Liver (tissue), 9 donors: ENCODE measurements around the gene ZMYND8. TPM values are rescaled to one million over a fixed set of nuclear protein-coding genes. Genes with fewer than 3 reads are reported as not detected.
"Not testable (repeated sequence)": the region's sequence is repeated elsewhere in the genome, so short reads cannot be mapped to it uniquely, and the experiment has no call there.

Source experiments
- DNase-seq: peaks from one replicate; pipeline ENCODE4 v3.0.0-alpha.2; 2017; ENCODE audit warnings: low spot score
- H3K27ac ChIP-seq, 2 donors: one replicate each; pipeline ENCODE4 v1.7.0; 2013; ENCODE audit warnings: inconsistent platforms in 2 of 2, low read length in 2 of 2, control low read depth in 1 of 2, low read depth in 1 of 2, mild to moderate bottlenecking in 1 of 2
- H3K27me3 ChIP-seq, 4 donors: one replicate each; pipeline versions ENCODE4 v1.6.1 to v1.7.0; 2013; ENCODE audit warnings: low read length in 3 of 4, inconsistent platforms in 1 of 4, mild to moderate bottlenecking in 1 of 4, moderate library complexity in 1 of 4; ENCODE audit not compliant: control insufficient read depth in 4 of 4, insufficient read depth in 4 of 4
- H3K36me3 ChIP-seq, 4 donors: one replicate each; pipeline versions ENCODE4 v1.6.1 to v1.7.0; 2013; ENCODE audit warnings: low read length in 3 of 4, mild to moderate bottlenecking in 3 of 4, low read depth in 1 of 4, moderate library complexity in 1 of 4; ENCODE audit not compliant: control insufficient read depth in 4 of 4, insufficient read depth in 3 of 4
- H3K4me1 ChIP-seq, 4 donors: one replicate each; pipeline versions ENCODE4 v1.6.1 to v1.7.0; 2013; ENCODE audit warnings: low read length in 3 of 4, mild to moderate bottlenecking in 3 of 4, moderate library complexity in 1 of 4; ENCODE audit not compliant: control insufficient read depth in 4 of 4, insufficient read depth in 4 of 4
- H3K4me3 ChIP-seq, 3 donors: one replicate each; pipeline versions ENCODE4 v1.6.1 to v1.7.0; 2013; ENCODE audit warnings: low read length in 3 of 3, control low read depth in 1 of 3, low read depth in 1 of 3, mild to moderate bottlenecking in 1 of 3
- H3K9ac ChIP-seq, 2 donors: one replicate each; pipeline ENCODE4 v1.7.0; 2013; ENCODE audit warnings: low read length in 2 of 2, mild to moderate bottlenecking in 2 of 2, moderate library complexity in 2 of 2, control low read depth in 1 of 2, low read depth in 1 of 2
- H3K9me3 ChIP-seq, 4 donors: one replicate each; pipeline versions ENCODE4 v1.6.1 to v1.7.0; 2013; ENCODE audit warnings: low read length in 3 of 4; ENCODE audit not compliant: control insufficient read depth in 4 of 4
- EGR1 ChIP-seq, 2 donors: IDR thresholded peaks; 2 replicates each; pipeline ENCODE4 v1.6.1; 2016 to 2018; ENCODE audit warnings: antibody characterized with exemption in 2 of 2, low read depth in 2 of 2
- FOXA1 ChIP-seq: IDR thresholded peaks from 2 replicates; pipeline ENCODE4 v1.6.1; 2016; ENCODE audit warnings: antibody characterized with exemption
- FOXA2 ChIP-seq: IDR thresholded peaks from 2 replicates; pipeline ENCODE4 v1.6.1; 2016; ENCODE audit warnings: antibody characterized with exemption
- GABPA ChIP-seq, 2 donors: IDR thresholded peaks in 1 of 2; conservative IDR thresholded peaks in 1 of 2; 2 replicates each; pipeline ENCODE4 v1.6.1; 2016; ENCODE audit warnings: antibody characterized with exemption in 2 of 2, mild to moderate bottlenecking in 1 of 2, moderate library complexity in 1 of 2
- HNF4A ChIP-seq, 2 donors: conservative IDR thresholded peaks; 2 replicates each; pipeline ENCODE4 v1.6.1; 2016; ENCODE audit warnings: antibody characterized with exemption in 2 of 2, mild to moderate bottlenecking in 2 of 2
- HNF4G ChIP-seq: IDR thresholded peaks from 2 replicates; pipeline ENCODE4 v1.6.1; 2016; ENCODE audit warnings: antibody characterized with exemption
- JUND ChIP-seq, 2 donors: IDR thresholded peaks; 2 replicates each; pipeline ENCODE4 v1.6.1; 2016; ENCODE audit warnings: antibody characterized with exemption in 2 of 2
- RAD21 ChIP-seq, 2 donors: IDR thresholded peaks; 2 replicates each; pipeline ENCODE4 v1.6.1; 2016; ENCODE audit warnings: antibody characterized with exemption in 2 of 2, mild to moderate bottlenecking in 2 of 2
- REST ChIP-seq: IDR thresholded peaks from 2 replicates; pipeline ENCODE4 v1.6.1; 2016; ENCODE audit warnings: antibody characterized with exemption, mild to moderate bottlenecking
- RXRA ChIP-seq, 2 donors: IDR thresholded peaks; 2 replicates each; pipeline ENCODE4 v1.6.1; 2017 to 2018; ENCODE audit warnings: antibody characterized with exemption in 2 of 2, mild to moderate bottlenecking in 1 of 2
- SP1 ChIP-seq: IDR thresholded peaks from 2 replicates; pipeline ENCODE4 v1.6.1; 2018; ENCODE audit warnings: antibody characterized with exemption, mild to moderate bottlenecking
- TAF1 ChIP-seq: conservative IDR thresholded peaks from 2 replicates; pipeline ENCODE4 v1.6.1; 2016; ENCODE audit warnings: antibody characterized with exemption, mild to moderate bottlenecking
- ZBTB33 ChIP-seq: IDR thresholded peaks from 2 replicates; pipeline ENCODE4 v1.6.1; 2016; ENCODE audit warnings: antibody characterized with exemption
- WGBS: extraction: QIAGEN DNeasy Blood & Tissue Kit; methylation state at CpG from one replicate; pipeline ENCODE4 v1.1.7; 2013; 5-methylcytosine and 5-hydroxymethylcytosine counted together
- polyA plus RNA-seq, 2 donors: library from polyadenylated mRNA; stranded (reverse) in 1 of 2; unstranded in 1 of 2; fragments of 200-250 nt in 1 of 2; fragments of >200 nt in 1 of 2; fragmentation: Nextera tagmentation in 1 of 2; extraction: Ambion mirVana in 1 of 2; gene quantifications; one replicate each; pipeline versions ENCODE4 v1.2.1 to v1.2.3, GENCODE V29; 2013 to 2015
- total RNA-seq, 2 donors: library from RNA; depleted of rRNA; stranded (reverse); fragments of >200 nt; gene quantifications; one replicate each; pipeline ENCODE4 v1.2.3, GENCODE V29; 2014
- TF ChIP-seq, protein P1 (sequence below): IDR thresholded peaks from 2 replicates; pipeline ENCODE4 v1.6.1; 2016; ENCODE audit warnings: antibody characterized with exemption
- TF ChIP-seq, protein P2 (sequence below): fragments of 150-350 bp; IDR thresholded peaks from 2 replicates; pipeline ENCODE4 v1.5.1; 2017; ENCODE audit warnings: improper control_type of control experiment, low read depth, low read length; ENCODE audit not compliant: missing input control
- TF ChIP-seq, protein P3 (sequence below): IDR thresholded peaks from 2 replicates; pipeline ENCODE4 v1.6.1; 2016; ENCODE audit warnings: antibody characterized with exemption
- donor health status: healthy.
- donor health status: healthy.
- donor health status: healthy.
- donor health status: healthy.
- donor health status: healthy.

Gene ZMYND8
- total and polyA plus RNA-seq, 4 donors: 3.3 to 23.5 (median 6.8) TPM

GRCh38 chr20:47368301-47368700 lies 11.8 kb upstream of the ZMYND8 start:
- 95% methylated on average over 7 of the region's 7 CpGs for WGBS

GRCh38 chr20:47366301-47366700 lies 9.8 kb upstream of the ZMYND8 start:
- not testable (repeated sequence) for H3K9ac ChIP-seq, H3K27ac ChIP-seq
- WGBS: 94% methylated on average over 11 of the region's 11 CpGs

More at GRCh38 chr20:47368301-47368700, 11.8 kb upstream of the ZMYND8 start:
- Histone ChIP-seq H3K27ac (no peak overlapping the region), H3K4me3 (no peak overlapping the region), H3K9me3 (no peaks in the 10 kb centered on the region), H3K9ac (no peak overlapping the region), H3K4me1 (no peaks in the 10 kb centered on the region), H3K27me3 (no peaks in the 10 kb centered on the region), H3K36me3 (no peaks in the 10 kb centered on the region)
- TF ChIP-seq JUND (IDR thresholded peaks at IDR 0.05) (no peak), HNF4G (no peak), FOXA2 (no peak), GABPA (IDR thresholded peaks at IDR 0.05 in 1 of 2, conservative IDR thresholded peaks at IDR 0.05 in 1 of 2) (no peak), RAD21 (IDR thresholded peaks at IDR 0.05) (no peak), TAF1 (no peak), REST (no peak), ZBTB33 (no peak), HNF4A (conservative IDR thresholded peaks at IDR 0.05) (no peak), FOXA1 (no peak), RXRA (IDR thresholded peaks at IDR 0.05) (no peak), SP1 (no peak), EGR1 (IDR thresholded peaks at IDR 0.05; ENCODE audit: low read depth in 2 of 2) (no peak)
- TF ChIP-seq, protein P1, sequence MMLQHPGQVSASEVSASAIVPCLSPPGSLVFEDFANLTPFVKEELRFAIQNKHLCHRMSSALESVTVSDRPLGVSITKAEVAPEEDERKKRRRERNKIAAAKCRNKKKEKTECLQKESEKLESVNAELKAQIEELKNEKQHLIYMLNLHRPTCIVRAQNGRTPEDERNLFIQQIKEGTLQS: no peak
- TF ChIP-seq, protein P2, sequence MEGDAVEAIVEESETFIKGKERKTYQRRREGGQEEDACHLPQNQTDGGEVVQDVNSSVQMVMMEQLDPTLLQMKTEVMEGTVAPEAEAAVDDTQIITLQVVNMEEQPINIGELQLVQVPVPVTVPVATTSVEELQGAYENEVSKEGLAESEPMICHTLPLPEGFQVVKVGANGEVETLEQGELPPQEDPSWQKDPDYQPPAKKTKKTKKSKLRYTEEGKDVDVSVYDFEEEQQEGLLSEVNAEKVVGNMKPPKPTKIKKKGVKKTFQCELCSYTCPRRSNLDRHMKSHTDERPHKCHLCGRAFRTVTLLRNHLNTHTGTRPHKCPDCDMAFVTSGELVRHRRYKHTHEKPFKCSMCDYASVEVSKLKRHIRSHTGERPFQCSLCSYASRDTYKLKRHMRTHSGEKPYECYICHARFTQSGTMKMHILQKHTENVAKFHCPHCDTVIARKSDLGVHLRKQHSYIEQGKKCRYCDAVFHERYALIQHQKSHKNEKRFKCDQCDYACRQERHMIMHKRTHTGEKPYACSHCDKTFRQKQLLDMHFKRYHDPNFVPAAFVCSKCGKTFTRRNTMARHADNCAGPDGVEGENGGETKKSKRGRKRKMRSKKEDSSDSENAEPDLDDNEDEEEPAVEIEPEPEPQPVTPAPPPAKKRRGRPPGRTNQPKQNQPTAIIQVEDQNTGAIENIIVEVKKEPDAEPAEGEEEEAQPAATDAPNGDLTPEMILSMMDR: no peak
- TF ChIP-seq, protein P3, sequence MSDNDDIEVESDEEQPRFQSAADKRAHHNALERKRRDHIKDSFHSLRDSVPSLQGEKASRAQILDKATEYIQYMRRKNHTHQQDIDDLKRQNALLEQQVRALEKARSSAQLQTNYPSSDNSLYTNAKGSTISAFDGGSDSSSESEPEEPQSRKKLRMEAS: no peak
- DNase-seq: no peak

More at GRCh38 chr20:47366301-47366700, 9.8 kb upstream of the ZMYND8 start:
- H3K36me3 ChIP-seq, DNase-seq, H3K27me3 ChIP-seq, H3K4me3 ChIP-seq, H3K9me3 ChIP-seq, H3K4me1 ChIP-seq: not testable (repeated sequence)
